Endothelial cell (in vitro differentiated cells): ENCODE data around the gene IKZF1. TPM values are rescaled to one million over a fixed set of nuclear protein-coding genes. Genes with fewer than 3 reads are reported as not detected.

Source experiments
- DNase-seq: peaks from one replicate; pipeline ENCODE4 v3.0.0; 2021; ENCODE audit warnings: low spot score
- H3K27ac Mint-ChIP-seq: one replicate; pipeline ENCODE4 v1.8.0; 2021; ENCODE audit warnings: mixed read lengths, inconsistent platforms; ENCODE audit not compliant: unreplicated experiment
- H3K27me3 Mint-ChIP-seq: one replicate; pipeline ENCODE4 v1.8.0; 2021; ENCODE audit warnings: mild to moderate bottlenecking, moderate library complexity, mixed read lengths, inconsistent platforms; ENCODE audit not compliant: unreplicated experiment
- H3K36me3 Mint-ChIP-seq: one replicate; pipeline ENCODE4 v1.8.0; 2021; ENCODE audit warnings: mild to moderate bottlenecking, low read depth, mixed read lengths, inconsistent platforms; ENCODE audit not compliant: unreplicated experiment
- H3K4me1 Mint-ChIP-seq: one replicate; pipeline ENCODE4 v1.8.0; 2021; ENCODE audit warnings: mild to moderate bottlenecking, mixed read lengths, inconsistent platforms; ENCODE audit not compliant: unreplicated experiment
- H3K4me3 Mint-ChIP-seq: one replicate; pipeline ENCODE4 v1.8.0; 2021; ENCODE audit warnings: mild to moderate bottlenecking, mixed read lengths, inconsistent platforms; ENCODE audit not compliant: unreplicated experiment
- H3K9me3 Mint-ChIP-seq: one replicate; pipeline ENCODE4 v1.8.0; 2021; ENCODE audit warnings: mixed read lengths, inconsistent platforms; ENCODE audit not compliant: unreplicated experiment
- CTCF ChIP-seq: fragments of 200-600 bp; sonication (generic); IDR thresholded peaks from one replicate; pipeline ENCODE4 v1.5.0; 2021; ENCODE audit warnings: antibody characterized with exemption; ENCODE audit not compliant: unreplicated experiment
- total RNA-seq: library from RNA; stranded (reverse); fragmentation: NEBNext Ultra II Directional; extraction: Animal tissue kit (Norgen Biotek cat#: 25700); gene quantifications from one replicate; pipeline ENCODE4 v1.2.1, GENCODE V29; 2021; ENCODE audit not compliant: unreplicated experiment

IKZF1 gene
- total RNA-seq, 1 donor from 2014 or later: 3.1 TPM

DNA sequence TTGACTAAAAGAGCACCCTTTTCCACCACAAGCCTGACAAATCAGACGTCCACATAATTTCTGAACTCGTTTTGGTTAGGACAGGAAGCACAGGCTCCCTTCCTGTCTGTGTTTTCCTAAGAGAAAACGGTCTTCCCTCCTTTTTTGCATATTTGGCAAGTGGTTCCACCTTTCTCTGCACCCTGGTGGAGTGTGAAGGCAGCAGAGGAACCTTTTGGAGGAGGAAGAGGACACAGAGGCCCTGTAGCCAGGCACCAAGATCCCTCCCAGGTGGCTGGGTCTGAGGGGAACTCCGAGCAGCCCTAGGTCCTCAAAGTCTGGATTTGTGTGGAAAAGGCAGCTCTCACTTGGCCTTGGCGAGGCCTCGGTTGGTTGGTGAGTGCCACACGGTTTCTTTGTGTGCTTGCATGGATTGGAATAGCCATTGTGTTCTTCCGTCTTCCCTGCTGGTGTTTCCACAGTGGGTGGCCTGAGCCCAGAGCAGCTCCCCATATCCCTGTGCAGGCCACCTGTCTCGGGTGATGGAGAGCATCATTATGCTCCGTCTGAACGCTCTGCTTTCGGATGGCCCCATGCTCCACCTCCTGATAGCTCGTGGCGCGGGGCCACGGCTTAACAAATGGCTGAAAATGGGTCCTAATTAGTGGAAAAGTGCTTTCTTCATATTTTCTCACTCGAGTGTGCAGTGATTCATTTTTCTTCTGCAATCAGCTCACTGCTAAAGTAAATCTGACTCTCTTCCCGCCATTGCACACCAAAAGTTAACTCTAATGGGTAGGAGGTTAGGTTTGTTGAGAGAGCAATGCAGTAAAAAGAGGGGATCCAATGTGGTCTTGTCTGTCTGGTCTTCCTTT is 4.2 kb downstream of the IKZF1 start:
- no peak for TF ChIP-seq CTCF
- H3K4me3 Mint-ChIP-seq: no peak overlapping the region
- H3K4me1 Mint-ChIP-seq: peaks cover 31% of the 10 kb centered on the region
- DNase-seq: no peak
- H3K9me3 Mint-ChIP-seq: no peaks in the 10 kb centered on the region
- H3K36me3 Mint-ChIP-seq: no peaks in the 10 kb centered on the region
- no peaks in the 10 kb centered on the region for H3K27me3 Mint-ChIP-seq
- H3K27ac Mint-ChIP-seq: no peak overlapping the region

DNA sequence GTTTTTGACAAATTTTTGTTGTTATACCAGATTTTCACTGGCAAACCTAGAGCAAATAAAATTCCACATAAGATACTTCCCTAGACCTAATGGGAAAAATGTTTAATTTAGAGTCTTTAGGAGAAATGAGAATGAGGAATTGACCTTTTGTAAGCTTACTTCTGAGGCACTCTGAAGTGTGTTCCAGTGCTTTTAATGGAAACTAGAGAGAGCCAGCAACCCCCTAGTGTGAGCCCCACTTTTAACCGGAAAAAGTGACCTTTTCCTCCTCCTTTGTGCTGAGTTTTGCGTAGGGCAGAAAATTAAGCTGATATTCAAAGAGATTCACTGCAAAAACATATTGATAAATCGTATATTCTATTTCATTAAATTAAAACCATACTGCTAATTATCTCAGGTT is 5.2 kb downstream of the IKZF1 start:
- H3K27ac Mint-ChIP-seq: no peak overlapping the region
- H3K27me3 Mint-ChIP-seq: no peaks in the 10 kb centered on the region
- H3K36me3 Mint-ChIP-seq: no peaks in the 10 kb centered on the region
- no peak for DNase-seq
- H3K9me3 Mint-ChIP-seq: no peaks in the 10 kb centered on the region
- no peak overlapping the region for H3K4me3 Mint-ChIP-seq
- no peak for TF ChIP-seq CTCF
- peaks cover 31% of the 10 kb centered on the region for H3K4me1 Mint-ChIP-seq

DNA sequence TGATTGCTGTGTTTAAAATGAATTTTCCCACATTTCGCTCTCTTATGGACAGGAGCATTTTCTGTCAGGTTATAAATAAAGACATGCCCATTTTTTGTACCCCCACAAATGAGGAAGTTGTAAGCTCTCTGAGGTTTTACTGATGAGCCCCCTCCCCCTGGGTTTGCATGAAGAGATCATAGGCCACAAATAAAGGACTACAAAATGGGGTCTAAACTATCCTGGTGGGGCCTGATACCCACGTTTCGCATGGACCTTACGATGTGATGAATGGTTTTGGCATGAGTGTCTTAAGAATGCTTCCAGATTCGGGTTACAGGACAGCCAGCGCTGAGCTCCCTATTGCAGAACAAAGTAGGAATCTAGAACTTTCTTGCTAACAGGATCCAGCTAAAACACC is 5.8 kb downstream of the IKZF1 start:
- no peak for TF ChIP-seq CTCF
- DNase-seq: no peak
- Mint-ChIP-seq H3K4me3 (no peak overlapping the region), H3K27me3 (peaks cover 1% of the 10 kb centered on the region), H3K36me3 (no peaks in the 10 kb centered on the region), H3K4me1 (peaks cover 30% of the 10 kb centered on the region), H3K9me3 (no peaks in the 10 kb centered on the region), H3K27ac (no peak overlapping the region)

DNA sequence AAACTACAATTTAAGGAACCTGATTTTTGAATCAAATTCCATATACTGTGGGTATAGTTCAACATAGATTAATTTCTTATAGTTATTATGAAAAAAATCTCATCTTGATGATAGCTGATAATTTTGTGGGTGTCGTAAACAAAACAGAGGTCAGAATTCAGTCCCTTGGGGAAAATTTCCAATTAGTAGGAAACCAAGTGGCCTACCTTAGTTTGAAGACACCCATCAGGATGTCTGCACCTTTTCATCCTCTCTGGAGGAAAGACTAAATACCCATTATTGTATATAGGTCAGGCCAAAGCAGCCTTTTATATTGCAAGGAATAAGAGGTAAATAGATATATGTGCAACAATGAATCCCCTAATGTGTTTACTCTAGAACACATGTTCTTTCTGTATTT is 6.4 kb downstream of the IKZF1 start:
- no peak for DNase-seq
- Mint-ChIP-seq H3K27ac (no peak overlapping the region), H3K27me3 (peaks cover 1% of the 10 kb centered on the region), H3K4me3 (no peak overlapping the region), H3K36me3 (no peaks in the 10 kb centered on the region), H3K9me3 (no peaks in the 10 kb centered on the region), H3K4me1 (peaks cover 36% of the 10 kb centered on the region)
- TF ChIP-seq CTCF: no peak
